Left lung (tissue), 10 donors: ENCODE measurements around the gene CREB5. TPM values are rescaled to one million over a fixed set of nuclear protein-coding genes. Genes with fewer than 3 reads are reported as not detected.

Source experiments
- ATAC-seq: fragments of 200-7000 bp; cut with Tn5 transposase; one replicate; pipeline ENCODE4 v1.9.1; 2020; ENCODE audit warnings: moderate library complexity
- DNase-seq, 4 donors: peaks; one replicate each; pipeline ENCODE4 v3.0.0-alpha.2; 2013 to 2020
- H3K27ac ChIP-seq, 2 donors: fragments of 200-600 bp; sonication (generic) in 1 of 2; one replicate each; pipeline versions ENCODE4 v1.5.0 to v1.8.0; 2020 to 2021
- H3K27me3 ChIP-seq, 2 donors: fragments of 200-600 bp; sonication (generic) in 1 of 2; one replicate each; pipeline versions ENCODE4 v1.5.0 to v1.8.0; 2020 to 2021
- H3K36me3 ChIP-seq, 2 donors: fragments of 200-600 bp; sonication (generic) in 1 of 2; one replicate each; pipeline versions ENCODE4 v1.5.0 to v1.8.0; 2020 to 2021
- H3K4me1 ChIP-seq, 2 donors: fragments of 200-600 bp; one replicate each; pipeline ENCODE4 v1.8.0; 2021
- H3K4me3 ChIP-seq, 2 donors: fragments of 200-600 bp; sonication (generic) in 1 of 2; one replicate each; pipeline versions ENCODE4 v1.5.0 to v1.8.0; 2020 to 2021; ENCODE audit warnings: mild to moderate bottlenecking in 1 of 2
- H3K9me3 ChIP-seq, 2 donors: fragments of 200-600 bp; sonication (generic) in 1 of 2; one replicate each; pipeline versions ENCODE4 v1.5.0 to v1.8.0; 2020 to 2021
- CTCF ChIP-seq, 2 donors: fragments of 200-600 bp; sonication (generic) in 1 of 2; IDR thresholded peaks; one replicate each; pipeline versions ENCODE4 v1.5.0 to v1.8.0; 2021; ENCODE audit warnings: antibody characterized with exemption in 2 of 2
- intact Hi-C, 2 donors: fragments of 100-400 bp; cut with DNase I; formaldehyde crosslinking; loops; one replicate each; pipeline versions ENCODE4 v1.11.2 to v1.14.2; 2022
- polyA plus RNA-seq, 6 donors: library from polyadenylated mRNA; unstranded; fragments of 120-200 nt; gene quantifications; one replicate each; pipeline ENCODE4 v1.2.1, GENCODE V29; 2013; ENCODE audit not compliant: insufficient read length in 6 of 6
- total RNA-seq, 2 donors: library from RNA; stranded (reverse); fragmentation: NEBNext Ultra II Directional; extraction: Animal tissue kit (Norgen Biotek cat#: 25700); gene quantifications; one replicate each; pipeline ENCODE4 v1.2.1, GENCODE V29; 2021
- donor health status: DM: no; HTN: yes; CAD: no.
- donor health status: DM: no; HTN: no; CAD: no.

CREB5 gene
- total and polyA plus RNA-seq, 8 donors, result 6.6 to 19.9 (median 15.7) TPM

GRCh38 chr7:28493477-28493876 lies 81.2 kb downstream of the CREB5 start:
- H3K9me3 ChIP-seq, result no peaks in the 10 kb centered on the region
- no peak for DNase-seq
- H3K27ac ChIP-seq, result no peak overlapping the region
- no peak for ATAC-seq
- intact Hi-C loops, result no loop called here
- H3K4me3 ChIP-seq, result no peak overlapping the region
- H3K36me3 ChIP-seq, result no peaks in the 10 kb centered on the region
- no peak for TF ChIP-seq CTCF (IDR thresholded peaks at IDR 0.05)
- no peaks in the 10 kb centered on the region for H3K4me1 ChIP-seq
- no peaks in the 10 kb centered on the region for H3K27me3 ChIP-seq

GRCh38 chr7:28497009-28497408 lies 84.7 kb downstream of the CREB5 start:
- DNase-seq (no peak), ATAC-seq (no peak)
- no peak for TF ChIP-seq CTCF (IDR thresholded peaks at IDR 0.05)
- Histone ChIP-seq H3K27me3 (no peaks in the 10 kb centered on the region), H3K9me3 (no peaks in the 10 kb centered on the region), H3K27ac (no peak overlapping the region), H3K4me3 (no peak overlapping the region), H3K4me1 (no peaks in the 10 kb centered on the region), H3K36me3 (no peaks in the 10 kb centered on the region)
- intact Hi-C loops, result no loop called here

GRCh38 chr7:28498636-28499035 lies 86.3 kb downstream of the CREB5 start:
- DNase-seq, result no peak
- no peaks in the 10 kb centered on the region for H3K36me3 ChIP-seq
- intact Hi-C loops, result no loop called here
- no peaks in the 10 kb centered on the region for H3K9me3 ChIP-seq
- no peak overlapping the region for H3K27ac ChIP-seq
- H3K4me3 ChIP-seq, result no peak overlapping the region
- no peak for ATAC-seq
- TF ChIP-seq CTCF (IDR thresholded peaks at IDR 0.05), result no peak
- H3K27me3 ChIP-seq, result no peaks in the 10 kb centered on the region
- no peaks in the 10 kb centered on the region for H3K4me1 ChIP-seq

- no peaks in the 10 kb centered on the region for H3K4me1 ChIP-seq
- TF ChIP-seq CTCF (IDR thresholded peaks at IDR 0.05), result no peak
- intact Hi-C loops, result no loop called here
- H3K4me3 ChIP-seq, result no peak overlapping the region
- H3K27me3 ChIP-seq, result no peaks in the 10 kb centered on the region
- ATAC-seq (no peak), DNase-seq (no peak)
- H3K9me3 ChIP-seq, result no peaks in the 10 kb centered on the region
- no peak overlapping the region for H3K27ac ChIP-seq
- H3K36me3 ChIP-seq, result no peaks in the 10 kb centered on the region
Observed at GRCh38 chr7:28500138-28500537, 87.8 kb downstream of the CREB5 start.

GRCh38 chr7:28502408-28502807 lies 90.1 kb downstream of the CREB5 start:
- Histone ChIP-seq H3K27ac (no peak overlapping the region), H3K27me3 (no peaks in the 10 kb centered on the region), H3K4me1 (no peaks in the 10 kb centered on the region), H3K9me3 (no peaks in the 10 kb centered on the region), H3K36me3 (no peaks in the 10 kb centered on the region), H3K4me3 (no peak overlapping the region)
- ATAC-seq, result no peak
- DNase-seq, result no peak
- no peak for TF ChIP-seq CTCF (IDR thresholded peaks at IDR 0.05)
- intact Hi-C loops, result no loop called here
